GM21423 (cell line): Measurements from ENCODE around the gene ITGB1BP1.

ENCODE experiments used
- ATAC-seq: cut with Tn5 transposase; IDR thresholded peaks from one replicate; pipeline ENCODE4 v1.9.1; 2021; ENCODE audit warnings: mild to moderate bottlenecking, moderate library complexity; ENCODE audit not compliant: unreplicated experiment

ITGB1BP1 gene

DNA sequence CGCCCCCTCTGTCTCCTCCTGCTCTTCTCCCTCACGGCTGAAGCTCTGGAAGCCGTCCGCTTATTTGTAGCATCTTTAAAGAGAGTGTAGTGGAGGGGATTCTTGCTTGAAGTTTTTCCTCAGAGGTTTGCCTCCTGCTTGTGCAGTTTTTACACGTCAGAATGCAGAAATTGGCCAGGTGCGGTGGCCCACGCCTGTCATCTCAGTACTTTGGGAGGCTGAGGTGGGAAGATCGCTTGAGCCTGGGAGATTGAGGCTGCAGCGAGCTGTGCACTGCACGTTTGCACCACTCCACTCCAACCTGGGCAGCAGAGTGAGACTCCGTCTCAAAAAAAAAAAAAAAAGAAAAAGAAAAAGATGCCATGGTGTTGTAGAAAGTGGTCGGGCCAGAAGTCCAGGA lies 69.0 kb downstream of the ITGB1BP1 start:
- ATAC-seq, result no peak
